HG03558 (cell line): ENCODE results near the gene LMO1.

ENCODE experiments used
- ATAC-seq: cut with Tn5 transposase; IDR thresholded peaks from one replicate; pipeline ENCODE4 v1.9.1; 2021; ENCODE audit warnings: moderate number of reproducible peaks; ENCODE audit not compliant: unreplicated experiment; ENCODE audit errors: extremely low read depth

Gene LMO1

DNA sequence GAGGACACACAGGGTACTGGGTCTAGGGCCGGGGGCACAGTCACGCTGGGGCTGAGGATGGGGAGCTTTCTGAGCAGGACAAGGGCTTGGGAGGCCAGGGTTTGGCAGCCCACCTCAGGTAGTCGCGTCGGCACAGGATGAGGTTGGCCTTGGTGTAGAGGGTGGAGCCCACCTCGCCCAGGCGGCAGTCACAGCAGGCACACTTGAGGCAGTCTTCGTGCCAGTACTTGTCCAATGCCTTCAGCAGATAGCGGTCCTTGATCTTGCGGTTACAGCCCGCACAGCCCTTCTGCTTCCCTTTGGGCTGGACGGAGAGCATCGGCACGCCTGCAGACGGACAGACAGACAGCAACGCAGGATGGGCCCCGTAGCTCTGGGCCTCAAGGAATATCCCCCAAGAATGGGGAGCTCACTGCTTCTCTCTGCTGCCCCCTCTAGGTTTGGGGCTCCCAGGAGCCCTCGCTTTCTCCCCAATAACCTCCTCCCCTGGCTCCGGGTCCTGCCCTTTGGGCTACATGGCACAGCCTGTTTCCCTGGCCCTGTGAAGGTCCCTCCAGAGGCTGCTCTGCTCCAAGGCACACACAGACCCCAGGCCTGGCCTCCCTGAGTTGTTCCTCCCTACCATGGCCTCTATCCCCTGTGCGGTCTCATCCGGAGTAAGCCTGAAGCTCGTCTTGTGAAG lies 33.4 kb downstream of the LMO1 start:
- ATAC-seq = no peak

DNA sequence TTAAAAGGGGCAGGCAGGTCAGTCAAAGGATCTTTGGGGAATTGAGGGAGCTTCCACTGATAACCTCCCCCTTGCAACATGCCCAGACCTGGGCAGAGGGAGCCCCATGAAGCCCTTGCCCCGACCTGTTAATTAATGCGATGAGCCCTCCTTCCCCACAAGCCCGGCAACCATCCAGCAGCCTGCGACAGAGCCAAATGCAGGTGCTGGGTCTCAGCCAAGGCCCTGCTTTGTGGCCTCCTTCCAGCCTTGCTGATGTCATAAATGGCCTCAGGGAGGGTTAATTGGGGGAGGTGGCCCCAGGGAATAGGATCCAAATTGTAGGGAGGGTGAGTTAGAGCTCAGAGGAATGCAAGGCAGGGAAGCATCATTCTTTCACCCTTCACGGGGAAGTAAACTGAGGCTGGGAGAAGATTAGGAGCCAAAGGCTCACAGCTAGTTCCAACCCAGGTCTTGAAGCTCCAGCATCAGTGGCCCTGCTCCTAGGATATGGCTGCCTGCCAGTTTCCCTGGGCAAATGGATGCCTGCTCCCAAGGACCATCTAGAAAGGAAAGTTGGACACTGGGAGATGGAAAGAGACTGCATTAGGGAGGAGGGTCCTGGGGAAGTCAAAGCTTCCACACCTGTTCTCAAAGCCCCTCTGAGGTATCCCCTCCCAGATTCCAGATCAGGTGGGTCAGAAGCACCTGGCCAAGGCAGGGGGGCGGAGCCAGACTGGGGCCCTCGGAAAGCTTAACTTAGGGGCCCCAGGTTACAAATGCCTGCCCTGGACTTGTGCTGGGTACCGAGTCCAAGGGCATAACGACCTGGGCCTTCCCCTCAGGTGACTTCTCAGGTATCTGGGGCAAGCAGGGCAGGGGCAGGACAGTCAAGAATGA lies 34.1 kb downstream of the LMO1 start:
- ATAC-seq = no peak

DNA sequence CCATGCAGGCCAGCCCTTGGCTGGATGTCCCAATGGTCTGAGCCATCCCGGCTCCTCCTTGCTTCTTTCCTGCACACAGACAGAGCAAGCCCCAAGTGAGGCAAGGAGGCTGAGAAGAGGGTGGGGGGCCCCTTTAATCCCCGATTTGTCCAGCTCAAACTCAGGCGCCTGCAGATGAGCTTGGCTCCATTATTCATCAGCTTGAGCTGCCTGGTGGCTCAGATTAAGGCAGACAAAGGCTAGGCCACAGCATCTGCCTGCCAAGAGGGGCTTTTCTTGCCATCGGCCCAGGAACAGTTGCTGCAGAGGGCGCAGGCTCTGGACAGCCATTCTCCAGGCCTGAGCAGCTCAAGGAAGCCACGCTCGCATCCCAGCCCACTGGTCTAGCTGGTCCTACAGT lies 35.4 kb downstream of the LMO1 start:
- ATAC-seq = no peak

DNA sequence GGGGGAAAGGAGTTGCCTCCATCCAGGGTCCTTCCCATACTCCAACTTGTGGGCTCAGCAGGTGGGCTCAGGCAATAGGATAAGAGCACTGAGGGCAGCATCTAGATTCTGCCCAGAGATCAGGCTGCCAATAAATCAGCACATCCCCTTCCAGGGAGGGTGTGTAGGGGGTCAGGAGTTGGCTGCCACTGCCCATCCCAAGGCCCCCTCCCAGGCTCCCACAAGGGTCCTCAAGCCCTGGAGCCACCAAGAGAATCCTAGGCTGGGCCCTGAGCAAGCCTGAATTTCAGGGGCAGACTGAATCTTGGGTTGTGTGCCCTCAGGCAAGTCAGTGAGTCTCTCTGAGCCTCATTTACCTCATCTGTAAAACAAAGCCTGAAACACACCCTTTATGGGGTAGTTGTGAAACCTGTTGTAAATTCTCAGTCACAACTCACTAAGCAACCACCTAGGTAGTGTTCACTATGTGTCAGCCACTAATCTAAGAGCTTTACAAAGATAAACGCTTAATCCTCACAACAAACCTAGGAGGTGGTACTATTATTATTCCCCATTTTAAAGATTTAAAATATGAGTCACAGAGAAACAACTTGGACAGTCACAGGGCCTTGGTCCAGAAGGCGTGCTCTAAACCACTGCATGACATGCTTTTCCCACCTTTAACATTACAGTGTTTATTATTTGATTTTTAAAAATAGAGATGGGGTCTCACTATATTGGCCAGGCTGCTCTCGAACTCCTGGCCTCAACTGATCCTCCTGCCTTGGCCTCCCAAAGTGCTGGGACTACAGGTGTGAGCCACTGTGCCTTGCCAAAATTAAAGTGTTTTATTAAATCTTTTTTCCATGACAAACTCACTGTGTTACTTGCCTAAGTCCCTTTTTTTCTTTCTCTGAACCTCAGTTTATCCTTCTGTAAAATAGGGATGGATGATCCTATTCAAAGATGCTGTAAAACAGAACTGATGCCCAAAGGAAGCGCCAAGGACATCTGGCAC lies 36.2 kb downstream of the LMO1 start:
- no peak for ATAC-seq

DNA sequence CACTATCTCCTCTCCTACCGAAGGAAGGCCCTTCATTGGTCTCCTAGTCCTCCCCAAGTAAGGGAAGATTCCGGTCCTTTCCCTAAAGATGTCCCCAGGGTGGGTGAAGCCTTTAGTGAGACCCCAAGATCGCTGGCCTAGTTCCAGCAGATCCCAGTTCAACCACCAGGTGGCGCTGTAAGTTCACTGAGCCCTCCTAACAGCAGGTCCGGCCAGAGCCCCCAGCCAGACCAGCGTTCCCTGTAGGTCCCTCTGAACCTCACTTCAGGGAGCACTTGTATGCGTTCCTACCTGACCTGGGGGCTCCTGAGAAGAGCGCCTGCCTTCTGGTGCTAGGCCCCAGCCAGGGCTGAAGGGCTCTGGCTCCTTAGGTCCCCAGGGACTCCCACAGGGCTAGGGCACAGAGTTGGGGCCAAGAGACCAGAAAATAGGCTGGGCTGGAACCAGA lies 38.1 kb downstream of the LMO1 start:
- no peak for ATAC-seq

DNA sequence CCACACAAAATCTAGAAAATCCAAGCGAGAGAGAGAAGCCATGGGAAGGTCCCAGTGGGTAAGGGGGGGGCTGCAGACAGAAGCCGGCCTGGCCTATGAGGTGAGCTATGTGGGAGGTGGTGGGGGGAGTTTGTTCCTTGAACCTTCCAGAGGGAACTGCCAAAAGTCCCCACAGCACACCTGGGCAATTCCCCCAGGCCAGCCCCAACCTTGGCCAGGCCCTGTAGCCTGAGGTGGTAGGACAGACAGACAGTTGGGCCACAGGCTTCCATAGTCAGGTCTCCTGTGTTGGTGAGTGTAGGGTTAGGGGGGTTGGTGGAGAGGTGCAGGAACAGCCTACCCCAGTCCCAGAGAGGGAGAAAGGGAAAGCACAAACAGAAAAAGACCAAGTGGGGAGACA lies 39.0 kb downstream of the LMO1 start:
- no peak for ATAC-seq

DNA sequence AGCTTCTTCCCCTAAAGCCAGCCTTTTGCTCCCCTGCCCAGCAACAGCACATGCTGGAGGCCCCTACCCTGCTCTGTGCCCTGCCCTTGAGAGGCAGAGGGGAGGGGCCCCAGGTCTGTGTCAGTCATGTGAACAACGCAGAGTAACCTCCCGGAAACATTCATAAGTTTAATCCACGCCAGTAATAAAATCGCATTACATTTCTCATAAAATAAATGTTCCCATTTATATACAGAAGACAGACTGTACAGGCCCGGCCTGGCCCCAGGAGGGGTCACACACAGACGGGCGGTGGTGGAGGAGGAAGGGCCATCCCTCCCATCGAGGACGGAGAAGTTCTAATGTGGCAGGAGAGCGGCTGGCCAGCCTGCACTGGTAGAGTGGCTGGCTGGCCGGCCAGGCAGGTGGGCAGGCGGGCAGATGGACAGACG lies 39.5 kb downstream of the LMO1 start:
- ATAC-seq = no peak

DNA sequence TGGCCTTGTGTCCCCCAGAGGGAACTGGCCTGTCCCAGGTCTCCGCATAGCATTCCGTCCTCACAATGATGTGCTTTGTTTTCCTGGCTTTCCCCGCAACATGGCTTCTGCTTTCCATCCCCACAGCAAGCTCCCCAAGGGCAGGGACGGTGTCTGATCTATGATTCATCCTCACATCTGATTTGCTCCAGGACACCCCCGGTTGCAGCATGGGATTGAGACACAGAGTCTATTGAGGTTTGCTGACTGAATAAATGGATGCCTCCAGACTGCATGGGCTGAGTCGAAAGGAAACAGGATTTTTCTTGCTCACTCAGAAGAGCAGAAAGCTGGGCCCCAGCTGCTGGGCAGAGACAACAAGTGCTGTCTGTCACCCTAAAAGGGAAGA lies 40.2 kb downstream of the LMO1 start:
- no peak for ATAC-seq

DNA sequence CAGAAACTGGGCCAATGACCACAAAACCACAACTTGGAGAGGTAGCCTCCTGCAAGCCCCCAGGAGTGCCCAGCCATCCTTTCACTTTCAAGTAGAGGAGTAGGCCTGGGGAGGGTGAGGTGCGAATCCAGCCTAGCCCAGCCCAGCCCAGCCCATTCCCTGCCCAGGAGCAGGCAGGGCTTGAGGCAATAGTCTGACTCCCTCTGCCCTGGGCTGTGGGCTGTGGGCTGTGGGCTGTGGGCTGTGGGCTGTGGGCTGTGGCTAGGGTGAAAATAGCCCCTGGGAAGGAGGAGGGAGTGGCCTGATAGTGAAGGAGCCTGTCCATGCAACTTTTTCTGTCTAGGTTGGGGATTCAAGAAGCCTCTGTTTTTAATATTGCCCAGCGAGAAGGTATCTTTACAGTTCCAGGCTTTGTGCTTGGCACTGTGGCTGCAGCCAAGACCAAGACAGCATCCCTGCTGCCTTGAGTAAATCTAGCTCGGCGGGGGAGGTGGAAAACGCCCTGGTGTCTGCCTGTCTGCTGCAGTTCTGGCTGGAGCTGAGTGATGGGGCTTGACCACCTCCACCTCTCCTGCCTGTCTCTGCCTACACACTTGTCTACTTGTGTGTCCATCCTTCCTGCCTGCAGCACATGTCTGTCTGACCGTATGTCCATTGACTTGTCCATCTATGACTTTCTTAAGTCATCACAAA lies 40.7 kb downstream of the LMO1 start:
- no peak for ATAC-seq

DNA sequence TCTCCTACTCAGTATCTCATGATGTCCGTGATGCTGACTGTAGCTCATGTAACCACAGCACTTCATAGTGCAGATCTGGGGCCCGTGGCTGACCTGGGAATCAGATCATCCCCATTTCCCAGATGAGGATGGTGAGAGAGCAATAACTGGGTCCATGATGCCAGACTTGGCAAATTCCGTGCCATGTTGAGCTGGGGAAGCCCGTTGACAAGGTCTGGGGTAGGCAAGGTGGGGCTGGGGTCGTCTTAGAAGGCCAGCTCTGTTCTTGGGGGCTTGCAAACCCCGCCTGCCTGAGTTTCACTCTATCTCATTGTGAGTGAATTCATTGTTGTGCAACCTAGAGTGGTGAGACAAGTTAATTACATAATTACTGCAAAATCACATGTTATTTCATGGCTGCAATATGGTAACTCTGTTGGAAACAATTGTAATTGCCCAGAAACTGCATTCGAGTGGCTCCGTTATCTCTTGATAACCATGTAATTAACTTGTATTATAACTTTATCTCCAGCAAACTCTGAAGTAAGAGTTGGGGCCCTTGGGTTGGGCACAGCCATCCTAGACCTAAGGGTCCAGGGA lies 41.7 kb downstream of the LMO1 start:
- ATAC-seq = no peak

DNA sequence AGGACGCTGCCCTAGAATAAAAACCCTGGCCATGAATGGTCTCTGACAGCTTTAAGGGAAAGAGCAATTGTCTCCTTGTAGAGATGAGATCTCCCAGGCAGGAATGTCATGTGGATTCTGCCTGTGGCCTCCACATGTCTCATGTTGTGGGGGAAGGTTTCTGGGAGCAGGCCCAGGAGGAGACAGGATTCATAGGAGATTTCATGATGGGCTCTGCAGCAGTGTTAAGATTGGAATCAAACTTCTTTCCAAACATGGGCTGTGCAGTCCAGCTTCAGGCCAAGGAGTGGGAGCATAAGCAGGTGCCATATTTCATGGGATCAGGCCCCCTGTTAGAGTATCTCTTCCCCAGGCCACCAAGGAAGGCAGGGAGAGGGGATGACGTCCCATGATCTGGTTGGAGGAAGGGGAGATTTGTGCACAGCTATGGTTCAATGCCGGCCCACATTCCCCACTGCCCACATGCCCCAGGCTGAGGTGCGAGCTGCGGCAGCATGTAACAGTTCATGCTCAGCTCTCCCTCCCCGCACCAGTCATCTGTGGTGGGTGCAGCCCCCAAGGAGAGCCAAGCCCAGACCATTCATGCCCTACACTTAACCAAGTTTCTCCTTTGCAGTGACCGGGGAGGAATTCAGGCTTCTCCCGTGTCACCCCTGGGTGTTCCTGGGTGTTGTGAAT lies 42.5 kb downstream of the LMO1 start:
- no peak for ATAC-seq

DNA sequence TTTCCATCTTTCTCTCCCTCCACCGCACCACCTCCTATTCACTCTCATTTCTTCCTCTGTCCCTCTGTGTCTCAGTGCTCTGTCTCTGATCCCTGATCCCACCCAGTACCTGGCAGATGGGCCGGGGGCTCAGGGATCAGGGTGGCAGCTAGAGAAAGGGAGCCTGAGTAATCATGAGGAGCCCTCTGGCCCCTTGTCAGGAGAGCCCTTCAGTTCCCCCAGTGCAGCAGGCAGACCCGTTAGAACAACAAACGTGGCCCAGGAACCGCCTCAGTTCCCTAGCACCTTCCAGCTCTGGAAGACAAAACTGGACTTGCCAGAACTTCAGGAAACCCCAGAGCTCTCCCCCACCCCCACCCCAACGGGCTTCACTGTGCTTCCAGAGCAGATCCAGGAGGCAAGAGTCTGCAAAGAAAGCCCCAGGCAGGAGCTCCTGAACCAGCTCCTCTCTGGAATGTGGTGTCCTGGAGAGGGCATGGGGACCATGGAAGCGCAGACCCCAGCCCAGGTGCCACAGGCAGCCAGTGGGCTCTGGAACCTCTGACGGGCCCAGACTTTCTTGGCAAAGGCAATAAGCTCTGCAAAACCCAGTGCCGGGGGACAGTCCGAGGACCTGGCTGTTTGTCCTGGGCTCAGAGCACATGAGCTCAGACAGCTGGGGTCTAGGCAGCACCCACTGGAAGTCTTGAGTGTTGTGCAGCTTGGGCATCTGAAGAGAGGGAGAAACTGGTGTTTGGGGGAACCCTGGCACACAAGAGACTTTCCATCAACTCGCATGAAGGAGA lies 43.2 kb downstream of the LMO1 start:
- ATAC-seq = no peak

DNA sequence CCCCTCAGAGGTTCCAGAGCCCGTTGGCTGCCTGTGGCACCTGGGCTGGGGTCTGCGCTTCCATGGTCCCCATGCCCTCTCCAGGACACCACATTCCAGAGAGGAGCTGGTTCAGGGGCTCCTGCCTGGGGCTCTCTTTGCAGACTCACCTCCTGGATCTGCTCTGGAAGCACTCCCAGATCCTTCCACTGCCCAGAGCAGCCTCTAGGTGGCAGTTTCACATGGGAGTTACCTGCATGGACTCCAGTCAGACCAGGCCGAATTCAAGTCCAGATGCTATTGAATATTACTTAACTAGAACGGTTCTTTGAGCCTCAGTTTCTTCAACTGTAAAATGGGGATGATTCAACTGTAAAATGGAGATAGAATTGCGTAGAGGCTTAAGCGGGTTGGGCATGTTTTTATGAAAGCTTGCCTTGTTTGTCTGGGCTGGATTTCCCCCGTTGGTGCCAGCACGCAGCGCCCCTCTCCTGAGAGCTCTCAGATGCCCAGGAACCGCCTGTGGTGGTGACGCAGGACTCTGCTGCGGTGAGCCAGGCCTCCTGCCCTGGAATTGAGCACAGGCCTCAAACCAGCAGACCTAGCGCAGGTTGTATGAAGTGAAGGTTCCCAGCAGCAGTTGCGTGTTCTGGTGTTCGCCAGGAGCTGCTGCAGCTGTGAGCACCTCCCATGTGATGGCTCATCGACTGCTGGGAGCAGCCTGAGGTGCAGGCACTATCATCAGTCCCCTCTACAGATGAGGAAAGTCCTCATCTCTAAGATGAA lies 44.2 kb downstream of the LMO1 start:
- ATAC-seq = no peak

DNA sequence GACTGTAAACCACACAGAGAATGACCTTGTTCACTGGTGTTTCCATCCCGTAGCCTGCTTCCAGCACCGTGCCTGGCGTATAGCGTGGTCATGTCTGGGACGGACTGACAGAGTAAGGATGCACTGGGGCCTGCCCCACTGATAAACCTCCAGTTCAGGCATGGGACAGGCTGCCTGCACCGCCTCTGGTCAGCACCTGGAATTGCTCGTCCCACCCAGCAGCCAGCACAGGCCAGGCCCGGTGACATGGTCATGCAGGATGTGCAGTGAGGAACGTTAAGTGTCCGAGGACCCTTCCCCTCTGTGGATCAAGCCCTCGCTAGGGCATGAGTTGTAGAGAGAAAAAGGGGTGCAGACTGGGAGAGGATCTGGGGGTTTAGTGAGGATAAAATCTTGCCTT lies 44.8 kb downstream of the LMO1 start:
- no peak for ATAC-seq

DNA sequence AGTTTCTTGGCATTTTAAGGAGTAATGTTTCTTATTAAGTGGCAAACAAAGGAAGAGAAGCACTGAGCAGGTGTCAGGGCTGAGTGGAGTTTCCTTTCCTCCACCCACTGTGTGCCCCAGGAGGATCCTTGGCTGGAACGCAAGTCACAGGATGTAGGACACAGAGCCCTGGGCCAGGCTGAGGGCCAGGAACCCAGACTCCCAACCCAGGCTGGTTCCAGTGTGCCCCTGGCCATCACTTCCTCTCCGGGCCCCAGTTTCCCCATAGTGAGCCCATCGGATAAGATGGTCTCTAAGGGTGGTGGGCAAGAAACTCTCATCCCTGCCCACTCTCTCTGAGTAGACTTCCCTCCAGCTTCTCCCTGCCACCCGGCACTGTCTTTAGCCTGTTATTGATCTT lies 45.3 kb downstream of the LMO1 start:
- ATAC-seq = no peak

DNA sequence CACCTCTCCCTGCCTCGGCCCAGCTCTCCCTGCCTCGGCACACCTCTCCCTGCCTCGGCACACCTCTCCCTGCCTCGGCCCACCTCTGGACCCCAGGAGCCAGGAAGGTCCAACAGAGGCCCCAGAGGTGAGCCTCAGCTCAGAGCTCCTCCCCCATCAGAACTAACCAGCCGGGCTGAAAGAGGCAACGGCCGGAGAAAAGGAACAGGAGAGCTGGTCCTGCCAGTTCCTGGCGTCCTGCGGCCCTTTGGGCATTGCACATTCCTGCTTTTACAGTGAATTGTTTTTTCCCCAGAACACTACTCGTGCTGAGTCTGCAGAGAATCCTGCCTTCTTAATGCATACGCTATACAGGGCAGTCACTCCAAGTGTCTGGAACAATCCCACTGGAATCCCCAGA lies 45.8 kb downstream of the LMO1 start:
- no peak for ATAC-seq

DNA sequence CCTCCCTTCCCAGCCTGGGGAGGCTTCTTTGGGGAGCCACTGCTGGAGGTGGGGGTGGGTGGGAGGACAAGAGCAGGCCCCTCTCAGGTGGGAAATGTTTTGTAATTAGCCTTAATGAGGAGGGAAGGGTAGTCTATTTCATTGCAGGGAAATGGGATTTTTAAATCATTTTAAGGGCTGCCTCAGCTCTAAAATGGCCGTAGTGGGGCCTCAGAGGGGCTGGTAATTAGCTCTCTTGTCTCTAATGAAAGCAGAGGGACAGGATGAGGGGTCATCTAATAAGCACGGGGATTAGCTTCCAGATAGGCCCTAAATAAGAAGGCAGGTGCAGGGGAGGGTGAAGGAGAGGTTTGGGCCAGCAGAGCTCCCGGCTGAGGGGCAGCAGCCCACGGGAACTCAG lies 46.5 kb downstream of the LMO1 start:
- ATAC-seq = no peak

DNA sequence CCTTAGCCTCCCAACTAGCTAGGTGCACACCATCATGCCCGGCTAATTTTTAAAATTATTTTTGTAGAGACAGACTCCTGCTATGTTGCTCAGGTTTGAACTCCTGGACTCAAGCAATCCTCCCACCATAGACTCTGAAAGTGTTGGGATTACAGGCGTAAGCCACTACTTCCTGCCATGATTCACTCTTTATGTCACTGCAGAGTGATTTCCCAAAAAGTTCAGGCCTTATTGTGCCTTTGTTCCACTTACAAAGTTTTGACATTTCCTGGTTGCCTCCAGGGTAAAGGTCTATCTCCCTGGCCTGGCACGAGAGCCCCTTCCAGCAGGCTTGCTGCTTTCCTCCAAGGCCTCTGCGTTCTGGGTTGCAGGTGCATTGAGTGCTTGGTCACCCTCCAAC lies 50.3 kb downstream of the LMO1 start:
- ATAC-seq = no peak
